HG03521 (cell line): Measurements from ENCODE around the gene BPIFB2.

Source experiments
- ATAC-seq: cut with Tn5 transposase; IDR thresholded peaks from one replicate; pipeline ENCODE4 v1.9.1; 2021; ENCODE audit warnings: mild to moderate bottlenecking, moderate library complexity; ENCODE audit not compliant: unreplicated experiment

The BPIFB2 gene

GRCh38 chr20:33065785-33066184 lies 58.3 kb downstream of the BPIFB2 start:
- no peak for ATAC-seq

GRCh38 chr20:33067806-33068205 lies 60.3 kb downstream of the BPIFB2 start:
- ATAC-seq: no peak

GRCh38 chr20:33068251-33068939 lies 60.9 kb downstream of the BPIFB2 start:
- no peak for ATAC-seq

DNA sequence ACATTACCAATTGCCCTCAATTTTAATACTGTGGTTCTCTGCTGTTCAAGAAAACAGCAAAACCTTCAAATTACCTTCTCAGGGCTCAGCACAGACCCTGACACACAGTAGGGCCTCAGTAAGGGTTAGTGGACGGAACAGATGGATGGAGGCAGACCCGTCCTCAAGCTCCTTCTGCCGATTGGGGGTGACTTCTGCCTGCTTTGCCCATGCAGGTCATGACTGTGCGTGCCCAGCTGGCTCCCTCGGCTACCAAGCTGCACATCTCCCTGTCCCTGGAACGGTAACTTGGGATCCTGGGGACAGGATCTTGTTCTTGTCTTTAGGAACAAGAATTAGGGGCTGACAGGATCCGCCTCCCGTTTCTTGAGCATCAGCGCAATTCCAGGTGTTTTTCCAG lies 62.2 kb downstream of the BPIFB2 start:
- ATAC-seq: no peak

DNA sequence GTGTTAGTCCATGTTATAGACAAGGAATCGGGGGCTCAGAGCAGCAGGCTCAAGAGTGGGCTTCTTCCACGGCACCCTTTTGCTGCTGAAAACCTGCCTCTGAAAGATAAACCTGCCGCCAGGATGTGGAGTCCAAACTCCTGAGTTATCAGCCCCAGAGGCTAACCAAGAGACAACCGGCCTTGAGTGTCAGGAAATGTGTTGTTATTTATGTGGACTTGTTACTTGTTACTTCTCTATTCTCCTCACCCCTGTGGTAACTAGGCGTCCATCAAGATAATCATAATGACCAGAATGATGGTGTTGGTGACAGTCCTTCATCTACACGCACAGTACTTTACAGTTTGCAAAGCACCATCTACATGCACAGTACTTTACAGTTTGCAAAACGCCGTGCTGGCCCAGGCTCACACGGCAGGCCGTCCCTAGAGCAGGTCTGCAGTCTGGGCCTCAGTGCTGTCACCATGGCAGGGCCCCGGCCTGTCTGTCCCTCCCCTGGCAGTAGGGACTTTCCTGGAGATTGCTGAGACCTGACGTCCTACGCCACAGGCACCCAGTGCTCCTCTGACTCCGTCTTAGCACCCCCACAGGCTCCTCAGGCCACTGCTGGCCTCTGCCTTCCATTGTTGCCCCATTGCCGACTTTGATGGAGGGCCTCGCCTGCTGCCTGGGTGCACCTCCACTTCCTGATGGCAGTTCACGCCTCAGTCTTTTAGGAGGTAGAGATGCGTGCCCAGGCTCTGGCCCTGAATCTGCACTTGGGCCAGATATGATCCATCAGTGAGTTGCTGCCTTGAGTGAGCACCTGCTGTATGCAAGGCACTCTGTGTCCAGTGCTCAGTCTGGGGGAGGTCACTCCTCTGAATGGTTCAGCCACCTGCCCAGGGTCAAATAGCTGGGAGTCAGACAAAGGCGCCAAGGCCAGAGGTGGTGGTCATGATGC lies 62.9 kb downstream of the BPIFB2 start:
- ATAC-seq: no peak

DNA sequence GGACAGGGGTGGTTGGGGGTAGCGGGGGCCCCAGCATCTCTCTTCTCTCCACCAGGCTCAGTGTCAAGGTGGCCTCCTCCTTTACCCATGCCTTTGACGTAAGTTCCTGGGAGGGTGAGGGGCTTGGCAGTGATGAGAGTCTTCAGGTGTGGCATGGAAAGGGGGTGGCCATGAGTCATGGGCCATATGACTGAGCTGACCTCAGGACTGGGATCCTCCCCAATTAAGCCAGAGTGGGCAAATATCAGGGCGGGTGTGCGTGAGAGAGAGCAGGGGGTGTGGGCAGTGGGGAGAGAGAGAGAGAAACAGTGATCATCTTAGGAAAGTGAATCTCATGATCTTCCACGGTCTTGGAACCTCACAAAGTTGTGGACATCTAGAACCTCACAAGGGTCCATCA lies 63.7 kb downstream of the BPIFB2 start:
- no peak for ATAC-seq

DNA sequence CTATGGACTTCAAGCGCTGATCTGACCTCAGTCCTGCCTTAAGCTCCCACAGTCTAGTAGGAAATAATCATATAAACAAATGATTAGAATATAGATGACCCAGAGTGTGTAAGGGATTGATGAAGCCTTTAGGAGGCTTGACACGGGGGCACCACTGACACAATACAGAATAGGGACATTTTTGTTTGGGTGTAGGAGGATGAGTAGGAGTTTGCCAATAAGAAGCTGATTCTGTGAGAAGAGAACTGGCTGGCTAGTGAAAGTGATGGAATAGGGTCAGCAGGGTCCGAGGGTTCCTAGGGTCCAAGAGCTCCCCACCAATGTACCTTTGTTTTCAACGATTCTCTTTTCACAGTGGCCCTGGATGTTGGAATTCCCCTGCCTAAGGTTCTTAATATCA lies 64.9 kb downstream of the BPIFB2 start:
- no peak for ATAC-seq

- ATAC-seq: no peak
These were observed 65.3 kb downstream of the BPIFB2 start for GRCh38 chr20:33072813-33073212.
